Cardiac septum (tissue), 1 donor: Measurements from ENCODE around the gene FCER2. TPM values are rescaled to one million over a fixed set of nuclear protein-coding genes. Genes with fewer than 3 reads are reported as not detected.
A peak's percentile ranks its signal among the peaks of the same experiment; 100 is the strongest.

ENCODE experiments used
- DNase-seq: peaks from one replicate; pipeline ENCODE4 v3.0.0-alpha.2; 2020; ENCODE audit warnings: low spot score
- intact Hi-C: fragments of 100-400 bp; cut with DNase I; formaldehyde crosslinking; loops from one replicate; pipeline ENCODE4 v1.14.0; 2022
- total RNA-seq: library from RNA; stranded (reverse); fragmentation: NEBNext Ultra II Directional; extraction: Animal tissue kit (Norgen Biotek cat#: 25700); gene quantifications from one replicate; pipeline ENCODE4 v1.2.1, GENCODE V29; 2021
- donor health status: DM: no; HTN: no; CAD: no.

FCER2 gene
- total RNA-seq, 1 donor from 2014 or later: not detected

GRCh38 chr19:7681340-7682174 is 20.4 kb downstream of the FCER2 start:
- peak; percentile 92 for DNase-seq
- intact Hi-C loops: loop anchor here (2.0 kb wide), 1 partner anchor 29 kb away; no protein-coding TSS in a partner anchor

GRCh38 chr19:7680606-7681339 is 21.2 kb downstream of the FCER2 start, which contains the start of gene TRAPPC5:
Gene TRAPPC5, plus strand, starts transcription at chr19:7680833. Its CDS starts 1,421 bp downstream, at chr19:7682254.
- peak; percentile 94 for DNase-seq
- intact Hi-C loops: loop anchor here (2.0 kb wide), 1 partner anchor 28 kb away; no protein-coding TSS in a partner anchor

- intact Hi-C loops: loop anchor here (2.0 to 5.0 kb wide), 2 partner anchors 27 to 113 kb away; no protein-coding TSS in a partner anchor
These were observed 21.9 kb downstream of the FCER2 start for GRCh38 chr19:7679771-7680605.

GRCh38 chr19:7678971-7679751 is 22.8 kb downstream of the FCER2 start:
- DNase-seq: no peak

More at GRCh38 chr19:7679771-7680605, 21.9 kb downstream of the FCER2 start:
- DNase-seq: no peak

GRCh38 chr19:7677669-7678311 is 24.1 kb downstream of the FCER2 start:
- DNase-seq: no peak
- intact Hi-C loops: loop anchor here (5.0 kb wide), 1 partner anchor 110 kb away; no protein-coding TSS in a partner anchor

More at GRCh38 chr19:7678971-7679751, 22.8 kb downstream of the FCER2 start:
- intact Hi-C loops: loop anchor here (5.0 kb wide), 1 partner anchor 112 kb away; no protein-coding TSS in a partner anchor

GRCh38 chr19:7676854-7677253 is 25.1 kb downstream of the FCER2 start, which contains the start of gene MCEMP1:
Gene MCEMP1, plus strand, starts transcription at chr19:7677090. Its CDS starts 31 bp downstream, at chr19:7677121.
- intact Hi-C loops: loop anchor here (5.0 kb wide), 1 partner anchor 110 kb away; no protein-coding TSS in a partner anchor
- peak; percentile 87 for DNase-seq

- no peak for DNase-seq
- intact Hi-C loops: loop anchor here (5.0 kb wide), 1 partner anchor 109 kb away; no protein-coding TSS in a partner anchor
These were observed 25.6 kb downstream of the FCER2 start for GRCh38 chr19:7676376-7676775.

GRCh38 chr19:7674010-7675005 is 27.6 kb downstream of the FCER2 start:
- peak; percentile 94 for DNase-seq
- intact Hi-C loops: loop anchor here (5.0 kb wide), 1 partner anchor 107 kb away; no protein-coding TSS in a partner anchor

- DNase-seq: no peak
- intact Hi-C loops: no loop called here
These were observed 29.4 kb downstream of the FCER2 start for GRCh38 chr19:7672522-7672921.

GRCh38 chr19:7670790-7671189 is 31.1 kb downstream of the FCER2 start:
- DNase-seq: no peak
- intact Hi-C loops: no loop called here

GRCh38 chr19:7670150-7670783 is 31.7 kb downstream of the FCER2 start:
- intact Hi-C loops: no loop called here
- peak; percentile 82 for DNase-seq

- DNase-seq: no peak
- intact Hi-C loops: no loop called here
These were observed 32.3 kb downstream of the FCER2 start for GRCh38 chr19:7669641-7670040.

- no peak for DNase-seq
- intact Hi-C loops: no loop called here
These were observed 33.1 kb downstream of the FCER2 start, which contains the start of gene RETN for GRCh38 chr19:7668842-7669241. Gene RETN, plus strand, starts transcription at chr19:7669049. Its CDS starts 278 bp downstream, at chr19:7669327.

- intact Hi-C loops: no loop called here
These were observed 36.9 kb downstream of the FCER2 start for GRCh38 chr19:7665076-7665475.

GRCh38 chr19:7663706-7664105 is 38.2 kb downstream of the FCER2 start:
- intact Hi-C loops: no loop called here
- DNase-seq: no peak

More at GRCh38 chr19:7665076-7665475, 36.9 kb downstream of the FCER2 start:
- no peak for DNase-seq

GRCh38 chr19:7662657-7663056 is 39.3 kb downstream of the FCER2 start:
- DNase-seq: no peak
- intact Hi-C loops: no loop called here
